A673 (cell line): Measurements from ENCODE around the gene KRT1. TPM values are rescaled to one million over a fixed set of nuclear protein-coding genes. Genes with fewer than 3 reads are reported as not detected.
A peak's percentile ranks its signal among the peaks of the same experiment; 100 is the strongest.

Source experiments
- BruUV-seq: library from RNA; stranded (reverse); fragments of 400-500 nt; replicated peaks from 2 replicates; lab custom pipeline; 2021; lab: Mats Ljungman, UMichigan
- CTCF ChIA-PET: fragments of 300-600 bp; sonication (Branson Sonifier 250); formaldehyde crosslinking; loops from one replicate; lab custom pipeline; 2022; ENCODE audit warnings: antibody characterized with exemption; lab: Charles Lee
- POLR2A ChIA-PET: fragments of 300-600 bp; sonication (Branson Sonifier 250); formaldehyde crosslinking; loops from one replicate; lab custom pipeline; 2022; ENCODE audit warnings: antibody characterized with exemption; ENCODE audit not compliant: low non-redundant PET; lab: Charles Lee
- DNase-seq: peaks from one replicate; pipeline ENCODE4 v3.0.0-alpha.2; 2015; ENCODE audit warnings: low spot score
- H3K27ac ChIP-seq: fragments of 200-600 bp; sonication (generic); 2 replicates; pipeline ENCODE4 v1.5.1; 2016; ENCODE audit warnings: mixed run types, low read depth, mild to moderate bottlenecking, mixed read lengths, antibody characterized with exemption, low read length; ENCODE audit not compliant: poor library complexity, severe bottlenecking
- H3K27me3 ChIP-seq: fragments of 200-600 bp; sonication (generic); replicated peaks from 2 replicates; pipeline ENCODE4 v1.6.1; 2017; ENCODE audit warnings: mixed run types, low read depth, mild to moderate bottlenecking, mixed read lengths, antibody characterized with exemption, low read length; ENCODE audit not compliant: insufficient read depth, poor library complexity
- H3K36me3 ChIP-seq: fragments of 200-600 bp; sonication (generic); 2 replicates; pipeline ENCODE4 v1.6.1; 2016; ENCODE audit warnings: mixed run types, mild to moderate bottlenecking, mixed read lengths, antibody characterized with exemption, low read length; ENCODE audit not compliant: insufficient read depth, poor library complexity, severe bottlenecking
- H3K4me1 ChIP-seq: fragments of 200-600 bp; sonication (generic); 2 replicates; pipeline ENCODE4 v1.6.1; 2017; ENCODE audit warnings: mixed run types, mild to moderate bottlenecking, mixed read lengths, antibody characterized with exemption, low read length; ENCODE audit not compliant: insufficient read depth, poor library complexity, severe bottlenecking
- H3K4me3 ChIP-seq: fragments of 200-600 bp; sonication (generic); 2 replicates; pipeline ENCODE4 v1.5.1; 2016; ENCODE audit warnings: low read depth, mixed run types, mild to moderate bottlenecking, mixed read lengths, low read length; ENCODE audit not compliant: poor library complexity, severe bottlenecking
- H3K9me3 ChIP-seq: fragments of 200-600 bp; sonication (generic); 2 replicates; pipeline ENCODE4 v1.6.1; 2016; ENCODE audit warnings: mixed run types, low read depth, mild to moderate bottlenecking, mixed read lengths, antibody characterized with exemption, low read length; ENCODE audit not compliant: poor library complexity, severe bottlenecking
- CTCF ChIP-seq: fragments of 300-800, 200-600 bp; sonication (generic); conservative IDR thresholded peaks from 2 replicates; pipeline ENCODE4 v1.5.1; 2017; ENCODE audit warnings: low read depth, mild to moderate bottlenecking, antibody characterized with exemption, low read length, moderate library complexity, mixed read lengths
- EZH2 ChIP-seq: fragments of 200-600 bp; sonication (generic); IDR thresholded peaks from 2 replicates; pipeline ENCODE4 v1.6.1; 2017; ENCODE audit warnings: borderline replicate concordance, low read depth, mild to moderate bottlenecking, mixed read lengths, antibody characterized with exemption, low read length; ENCODE audit not compliant: poor library complexity, severe bottlenecking
- intact Hi-C: fragments of 100-400 bp; cut with micrococcal nuclease; formaldehyde crosslinking; loops from one replicate; pipeline ENCODE4 v1.10.0; 2022; ENCODE audit not compliant: unreplicated experiment
- total RNA-seq: library from RNA; stranded (reverse); gene quantifications from 2 replicates; pipeline ENCODE4 v1.2.3, GENCODE V29; 2021

The KRT1 gene
- total RNA-seq, 1 experiment from 2014 or later = not detected

GRCh38 chr12:52669426-52669825, 10.8 kb downstream of the KRT1 start:
- no peaks in the 10 kb centered on the region for H3K36me3 ChIP-seq
- TF ChIP-seq EZH2 (no peak), CTCF (no peak)
- H3K9me3 ChIP-seq = no peaks in the 10 kb centered on the region
- no peaks in the 10 kb centered on the region for H3K4me1 ChIP-seq
- DNase-seq = no peak
- H3K27me3 ChIP-seq = no peaks in the 10 kb centered on the region
- ChIA-PET POLR2A (no interaction called here), CTCF (no interaction called here)
- intact Hi-C loops = no loop called here
- H3K4me3 ChIP-seq = no peak overlapping the region
- H3K27ac ChIP-seq = no peak overlapping the region
- BruUV-seq = no TSS peak

- Histone ChIP-seq H3K9me3 (no peaks in the 10 kb centered on the region), H3K27me3 (no peaks in the 10 kb centered on the region), H3K4me1 (no peaks in the 10 kb centered on the region), H3K4me3 (no peak overlapping the region), H3K27ac (no peak overlapping the region), H3K36me3 (no peaks in the 10 kb centered on the region)
- ChIA-PET POLR2A (no interaction called here), CTCF (interaction anchor here (0.8 to 1.7 kb wide), 3 partner anchors 198 to 211 kb away, joined by 4 to 9 read pairs (median 6); no protein-coding TSS in a partner anchor)
- intact Hi-C loops = loop anchor here (2.0 kb wide), 1 partner anchor 203 kb away; no protein-coding TSS in a partner anchor
- no TSS peak for BruUV-seq
- TF ChIP-seq CTCF (no peak), EZH2 (no peak)
- DNase-seq = no peak
Observed at GRCh38 chr12:52667931-52668330, 12.3 kb downstream of the KRT1 start.

GRCh38 chr12:52667509-52667908, 12.7 kb downstream of the KRT1 start:
- BruUV-seq = no TSS peak
- TF ChIP-seq CTCF (peak; percentile 64), EZH2 (no peak)
- no peaks in the 10 kb centered on the region for H3K36me3 ChIP-seq
- H3K4me3 ChIP-seq = no peak overlapping the region
- H3K27me3 ChIP-seq = no peaks in the 10 kb centered on the region
- H3K4me1 ChIP-seq = no peaks in the 10 kb centered on the region
- DNase-seq = peak; percentile 35
- H3K9me3 ChIP-seq = no peaks in the 10 kb centered on the region
- POLR2A ChIA-PET = no interaction called here
- intact Hi-C loops = loop anchor here (2.0 kb wide), 1 partner anchor 203 kb away; no protein-coding TSS in a partner anchor
- no peak overlapping the region for H3K27ac ChIP-seq
- CTCF ChIA-PET = interaction anchor here (0.7 to 1.7 kb wide), 5 partner anchors 198 to 276 kb away, joined by 3 to 9 read pairs (median 4); no protein-coding TSS in a partner anchor
